Measurements from ENCODE around the gene KCNIP1.
A peak's percentile ranks its signal among the peaks of the same experiment; 100 is the strongest.

KCNIP1 gene

GRCh38 chr5:170631466-170632195 is 127.8 kb downstream of the KCNIP1 start:
- Mint-ChIP-seq H3K4me3 (no peak overlapping the region), H3K36me3 (ENCODE audit: low read depth) (no peaks in the 10 kb centered on the region), H3K27ac (no peak overlapping the region), H3K4me1 (ENCODE audit: low read depth) (peaks cover 5% of the 10 kb centered on the region), H3K27me3 (ENCODE audit: low read depth) (peaks cover 14% of the 10 kb centered on the region), H3K9me3 (no peaks in the 10 kb centered on the region)

GRCh38 chr5:170632266-170632984 is 128.6 kb downstream of the KCNIP1 start:
- Mint-ChIP-seq H3K27ac (no peak overlapping the region), H3K27me3 (ENCODE audit: low read depth) (peaks cover 14% of the 10 kb centered on the region), H3K4me1 (ENCODE audit: low read depth) (peaks cover 5% of the 10 kb centered on the region), H3K4me3 (no peak overlapping the region), H3K9me3 (no peaks in the 10 kb centered on the region), H3K36me3 (ENCODE audit: low read depth) (no peaks in the 10 kb centered on the region)

DNA sequence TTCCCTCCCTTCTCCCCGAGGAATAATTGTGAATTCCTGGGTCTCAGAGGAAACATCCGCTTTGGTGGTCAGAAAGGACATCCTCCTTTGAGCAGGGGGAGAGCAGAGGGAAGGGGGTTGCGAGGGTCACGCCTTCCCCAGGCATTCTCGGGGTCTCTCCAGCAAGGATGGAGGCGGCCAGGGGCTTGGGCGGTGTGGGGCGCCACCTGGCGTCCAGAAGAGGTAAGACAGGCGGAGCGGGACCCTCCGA is 129.1 kb downstream of the KCNIP1 start:
- Mint-ChIP-seq H3K36me3 (ENCODE audit: low read depth) (no peaks in the 10 kb centered on the region), H3K4me1 (ENCODE audit: low read depth) (peaks cover 5% of the 10 kb centered on the region), H3K27me3 (ENCODE audit: low read depth) (peaks cover 17% of the 10 kb centered on the region), H3K9me3 (no peaks in the 10 kb centered on the region), H3K27ac (no peak overlapping the region), H3K4me3 (peak overlapping the region; percentile 53)

- Mint-ChIP-seq H3K9me3 (no peaks in the 10 kb centered on the region), H3K27ac (peak overlapping the region; percentile 17), H3K4me1 (ENCODE audit: low read depth) (peaks cover 5% of the 10 kb centered on the region), H3K27me3 (ENCODE audit: low read depth) (peaks cover 17% of the 10 kb centered on the region), H3K4me3 (peak overlapping the region; percentile 53), H3K36me3 (ENCODE audit: low read depth) (no peaks in the 10 kb centered on the region)
Observed at GRCh38 chr5:170633235-170634081, 129.6 kb downstream of the KCNIP1 start.

DNA sequence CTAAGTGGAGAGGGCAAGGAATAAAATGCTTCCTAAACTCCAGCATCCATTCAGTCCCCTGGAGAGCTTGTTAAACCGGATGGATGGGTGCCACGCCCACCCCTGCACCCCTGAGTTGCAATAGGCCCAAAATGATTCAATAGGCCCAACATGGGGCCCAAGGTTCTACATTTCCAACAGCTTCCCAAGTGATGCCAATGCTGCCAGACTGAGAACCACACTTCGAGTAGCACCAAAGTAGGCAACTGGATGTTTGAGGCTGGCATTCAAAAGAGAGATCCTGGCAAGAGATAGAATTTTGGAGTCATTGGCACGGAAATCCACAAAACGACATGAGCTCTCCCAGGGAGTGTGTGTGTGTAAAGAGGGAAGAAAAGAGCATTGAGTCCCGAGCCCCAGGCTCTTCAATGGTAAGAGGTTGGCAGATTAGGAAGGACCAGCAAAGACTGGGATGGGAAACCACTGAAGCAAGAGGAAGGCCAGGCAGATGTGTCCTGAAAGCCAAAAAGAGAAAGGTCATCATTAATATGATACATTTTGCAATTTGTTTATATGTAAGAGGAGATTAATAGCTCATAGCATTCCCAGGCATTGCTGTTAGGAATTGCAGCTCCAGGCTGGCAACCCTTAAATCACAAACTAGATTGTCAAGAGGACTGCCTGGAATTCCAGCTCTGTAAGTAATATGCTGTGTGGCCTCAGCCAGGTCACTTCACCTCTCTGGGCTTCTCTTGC is 130.6 kb downstream of the KCNIP1 start:
- Mint-ChIP-seq H3K9me3 (no peaks in the 10 kb centered on the region), H3K27me3 (ENCODE audit: low read depth) (peaks cover 21% of the 10 kb centered on the region), H3K36me3 (ENCODE audit: low read depth) (no peaks in the 10 kb centered on the region), H3K4me3 (no peak overlapping the region), H3K4me1 (ENCODE audit: low read depth) (peaks cover 8% of the 10 kb centered on the region), H3K27ac (no peak overlapping the region)

DNA sequence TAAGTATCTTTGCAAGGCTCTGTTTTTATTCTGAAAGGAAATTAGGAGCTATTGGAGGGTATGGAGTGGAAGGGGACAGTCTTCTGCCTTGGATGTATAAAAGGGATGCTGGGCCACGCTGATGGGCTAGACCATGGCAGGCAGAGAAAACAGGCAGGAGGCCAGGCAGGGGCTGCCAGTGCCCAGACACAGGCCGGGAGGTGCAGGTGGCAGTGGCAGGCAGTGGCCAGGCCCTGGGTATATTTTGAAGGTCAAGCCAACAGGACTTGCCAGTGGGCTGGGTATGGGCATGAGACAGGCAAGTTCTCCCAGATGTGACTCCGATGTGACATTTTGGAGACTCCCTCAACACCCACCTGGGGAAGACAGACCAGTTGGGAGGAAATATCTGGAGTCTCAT is 131.9 kb downstream of the KCNIP1 start:
- Mint-ChIP-seq H3K4me1 (ENCODE audit: low read depth) (peaks cover 8% of the 10 kb centered on the region), H3K4me3 (no peak overlapping the region), H3K9me3 (no peaks in the 10 kb centered on the region), H3K27me3 (ENCODE audit: low read depth) (peaks cover 21% of the 10 kb centered on the region), H3K36me3 (ENCODE audit: low read depth) (no peaks in the 10 kb centered on the region), H3K27ac (no peak overlapping the region)

- Mint-ChIP-seq H3K4me3 (no peak overlapping the region), H3K9me3 (no peaks in the 10 kb centered on the region), H3K36me3 (ENCODE audit: low read depth) (no peaks in the 10 kb centered on the region), H3K4me1 (ENCODE audit: low read depth) (peaks cover 8% of the 10 kb centered on the region), H3K27me3 (ENCODE audit: low read depth) (peaks cover 21% of the 10 kb centered on the region), H3K27ac (no peak overlapping the region)
Observed at GRCh38 chr5:170636206-170636605, 132.4 kb downstream of the KCNIP1 start.

DNA sequence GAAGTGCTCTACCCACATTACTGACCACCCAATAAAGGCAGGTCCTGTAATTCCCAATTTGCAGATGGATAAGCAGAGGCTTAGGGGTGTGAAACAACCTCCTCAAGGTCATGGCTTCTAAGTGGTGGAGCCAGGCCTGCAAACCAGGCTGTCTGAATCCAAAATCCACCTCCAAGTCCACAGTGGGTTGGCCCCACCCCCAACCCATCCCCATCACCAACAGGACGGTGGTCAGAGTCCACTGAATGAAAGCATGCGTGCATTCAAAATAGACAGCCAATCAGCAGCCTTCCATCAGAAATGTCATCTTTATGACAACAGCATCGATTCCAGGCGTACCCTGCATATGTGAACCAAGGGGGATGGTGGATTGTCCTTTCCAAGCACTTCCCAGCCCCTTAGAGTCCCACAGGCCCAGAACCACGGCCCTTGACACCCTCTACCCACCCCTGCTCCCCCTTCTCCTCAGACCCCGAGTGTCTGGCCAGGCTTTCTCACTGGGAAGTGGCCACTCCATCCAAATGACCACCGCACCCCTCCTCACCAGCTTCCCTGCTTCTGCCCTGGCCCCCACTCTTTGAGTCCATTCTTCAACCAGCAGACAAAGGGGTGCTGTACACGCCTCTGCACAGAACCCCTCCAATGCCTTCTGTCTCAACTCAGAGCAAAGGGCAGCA is 133.1 kb downstream of the KCNIP1 start:
- Mint-ChIP-seq H3K27ac (no peak overlapping the region), H3K9me3 (no peaks in the 10 kb centered on the region), H3K27me3 (ENCODE audit: low read depth) (peaks cover 21% of the 10 kb centered on the region)

DNA sequence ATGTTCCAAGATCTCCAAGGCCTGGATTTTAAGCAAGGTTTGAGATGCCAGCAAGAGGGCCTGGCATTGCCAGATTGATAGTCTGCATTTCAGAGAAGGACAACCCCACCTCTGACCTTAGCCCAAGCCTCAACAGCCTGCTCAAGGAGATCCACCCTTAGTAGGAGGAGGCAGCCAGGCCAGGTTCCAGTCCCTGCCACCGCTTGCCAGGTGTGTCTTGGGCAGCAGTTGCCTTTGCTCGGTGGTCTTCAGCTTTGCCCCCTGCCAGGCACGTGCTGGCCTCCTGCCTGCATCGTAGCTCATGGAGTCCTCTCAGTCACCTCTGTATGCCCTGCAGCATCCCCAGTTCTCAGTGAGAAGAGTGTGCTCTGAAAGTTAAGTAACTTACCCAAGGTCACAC is 134.2 kb downstream of the KCNIP1 start:
- H3K36me3 Mint-ChIP-seq (ENCODE audit: low read depth): no peaks in the 10 kb centered on the region
- peaks cover 18% of the 10 kb centered on the region for H3K27me3 Mint-ChIP-seq (ENCODE audit: low read depth)
- H3K4me3 Mint-ChIP-seq: no peak overlapping the region
- no peak overlapping the region for H3K27ac Mint-ChIP-seq
- H3K4me1 Mint-ChIP-seq (ENCODE audit: low read depth): peaks cover 7% of the 10 kb centered on the region
- no peaks in the 10 kb centered on the region for H3K9me3 Mint-ChIP-seq

More for the DNA sequence above, 133.1 kb downstream of the KCNIP1 start:
- H3K4me3 Mint-ChIP-seq: no peak overlapping the region
- no peaks in the 10 kb centered on the region for H3K36me3 Mint-ChIP-seq (ENCODE audit: low read depth)
- H3K4me1 Mint-ChIP-seq (ENCODE audit: low read depth): peaks cover 8% of the 10 kb centered on the region

GRCh38 chr5:170638454-170639220 is 134.8 kb downstream of the KCNIP1 start:
- Mint-ChIP-seq H3K9me3 (no peaks in the 10 kb centered on the region), H3K4me1 (ENCODE audit: low read depth) (peaks cover 3% of the 10 kb centered on the region), H3K27ac (no peak overlapping the region), H3K4me3 (no peak overlapping the region), H3K36me3 (ENCODE audit: low read depth) (no peaks in the 10 kb centered on the region), H3K27me3 (ENCODE audit: low read depth) (peaks cover 14% of the 10 kb centered on the region)

- H3K4me3 Mint-ChIP-seq: no peak overlapping the region
- H3K4me1 Mint-ChIP-seq (ENCODE audit: low read depth): peaks cover 3% of the 10 kb centered on the region
- no peaks in the 10 kb centered on the region for H3K36me3 Mint-ChIP-seq (ENCODE audit: low read depth)
- H3K27ac Mint-ChIP-seq: no peak overlapping the region
- H3K9me3 Mint-ChIP-seq: no peaks in the 10 kb centered on the region
- peaks cover 9% of the 10 kb centered on the region for H3K27me3 Mint-ChIP-seq (ENCODE audit: low read depth)
Observed at GRCh38 chr5:170639221-170639925, 135.6 kb downstream of the KCNIP1 start.

- H3K27me3 Mint-ChIP-seq (ENCODE audit: low read depth): peaks cover 13% of the 10 kb centered on the region
- H3K4me3 Mint-ChIP-seq: no peak overlapping the region
- H3K9me3 Mint-ChIP-seq: no peaks in the 10 kb centered on the region
- H3K27ac Mint-ChIP-seq: no peak overlapping the region
- peaks cover 3% of the 10 kb centered on the region for H3K4me1 Mint-ChIP-seq (ENCODE audit: low read depth)
- H3K36me3 Mint-ChIP-seq (ENCODE audit: low read depth): no peaks in the 10 kb centered on the region
Observed at GRCh38 chr5:170640731-170641588, 137.1 kb downstream of the KCNIP1 start.
